ENCODE results near the gene C11orf54. TPM values are rescaled to one million over a fixed set of nuclear protein-coding genes. Genes with fewer than 3 reads are reported as not detected.

C11orf54 gene
- total RNA-seq, 2 donors from 2014 or later = 20.2 to 32.0 TPM

GRCh38 chr11:93734427-93735222 lies 6.8 kb upstream of the C11orf54 start:
- no peak overlapping the region for H3K27ac ChIP-seq
- no peaks in the 10 kb centered on the region for H3K27me3 ChIP-seq (replicated peaks; ENCODE audit: insufficient read depth)
- no peak overlapping the region for H3K4me3 ChIP-seq
- H3K9me3 ChIP-seq = no peaks in the 10 kb centered on the region
- ATAC-seq (ENCODE audit: insufficient number of reproducible peaks, low FRiP score, low read depth) (no peak), DNase-seq (ENCODE audit: low spot score) (no peak)
- H3K4me1 ChIP-seq (ENCODE audit: control insufficient read depth in 1 of 2, low read depth in 2 of 2) = peaks cover 17 to 22% of the 10 kb centered on the region in 2 donors
- peaks cover 52% of the 10 kb centered on the region for H3K36me3 ChIP-seq
- no peak for TF ChIP-seq CTCF (IDR thresholded peaks at IDR 0.05)

DNA sequence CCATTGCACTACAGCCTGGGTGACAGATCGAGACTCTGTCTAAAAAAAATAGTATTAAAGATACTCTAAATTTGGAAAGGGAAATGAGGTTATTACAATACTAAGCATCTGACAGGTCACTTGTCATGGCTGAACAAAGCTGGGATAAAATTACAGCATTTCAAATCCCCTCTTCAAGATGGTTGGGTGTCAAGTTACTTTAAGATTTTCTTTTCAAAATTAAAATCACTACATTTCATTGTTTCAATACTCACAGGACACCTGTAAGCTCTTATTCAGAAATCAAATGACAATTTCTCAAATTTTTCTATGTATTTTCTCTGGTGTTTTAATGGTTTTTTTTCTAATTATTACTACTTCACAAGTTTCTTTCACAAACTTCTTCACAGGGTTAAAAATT lies 5.8 kb upstream of the C11orf54 start:
- peaks cover 22 to 29% of the 10 kb centered on the region in 2 donors for H3K4me1 ChIP-seq (ENCODE audit: control insufficient read depth in 1 of 2, low read depth in 2 of 2)
- H3K9me3 ChIP-seq = no peaks in the 10 kb centered on the region
- no peaks in the 10 kb centered on the region for H3K27me3 ChIP-seq (replicated peaks; ENCODE audit: insufficient read depth)
- DNase-seq (ENCODE audit: low spot score) (no peak), ATAC-seq (ENCODE audit: insufficient number of reproducible peaks, low FRiP score, low read depth) (no peak)
- H3K27ac ChIP-seq = no peak overlapping the region
- no peak for TF ChIP-seq CTCF (IDR thresholded peaks at IDR 0.05)
- H3K4me3 ChIP-seq = no peak overlapping the region
- peaks cover 50% of the 10 kb centered on the region for H3K36me3 ChIP-seq

- no peaks in the 10 kb centered on the region for H3K27me3 ChIP-seq (replicated peaks; ENCODE audit: insufficient read depth)
- no peak overlapping the region for H3K27ac ChIP-seq
- ATAC-seq (ENCODE audit: insufficient number of reproducible peaks, low FRiP score, low read depth) (no peak), DNase-seq (ENCODE audit: low spot score) (no peak)
- no peak overlapping the region for H3K4me3 ChIP-seq
- TF ChIP-seq CTCF (IDR thresholded peaks at IDR 0.05) = no peak
- no peaks in the 10 kb centered on the region for H3K9me3 ChIP-seq
- H3K4me1 ChIP-seq (ENCODE audit: control insufficient read depth in 1 of 2, low read depth in 2 of 2) = peaks cover 22 to 29% of the 10 kb centered on the region in 2 donors
- H3K36me3 ChIP-seq = peaks cover 46% of the 10 kb centered on the region
Measured at GRCh38 chr11:93736129-93736528, 5.3 kb upstream of the C11orf54 start.

DNA sequence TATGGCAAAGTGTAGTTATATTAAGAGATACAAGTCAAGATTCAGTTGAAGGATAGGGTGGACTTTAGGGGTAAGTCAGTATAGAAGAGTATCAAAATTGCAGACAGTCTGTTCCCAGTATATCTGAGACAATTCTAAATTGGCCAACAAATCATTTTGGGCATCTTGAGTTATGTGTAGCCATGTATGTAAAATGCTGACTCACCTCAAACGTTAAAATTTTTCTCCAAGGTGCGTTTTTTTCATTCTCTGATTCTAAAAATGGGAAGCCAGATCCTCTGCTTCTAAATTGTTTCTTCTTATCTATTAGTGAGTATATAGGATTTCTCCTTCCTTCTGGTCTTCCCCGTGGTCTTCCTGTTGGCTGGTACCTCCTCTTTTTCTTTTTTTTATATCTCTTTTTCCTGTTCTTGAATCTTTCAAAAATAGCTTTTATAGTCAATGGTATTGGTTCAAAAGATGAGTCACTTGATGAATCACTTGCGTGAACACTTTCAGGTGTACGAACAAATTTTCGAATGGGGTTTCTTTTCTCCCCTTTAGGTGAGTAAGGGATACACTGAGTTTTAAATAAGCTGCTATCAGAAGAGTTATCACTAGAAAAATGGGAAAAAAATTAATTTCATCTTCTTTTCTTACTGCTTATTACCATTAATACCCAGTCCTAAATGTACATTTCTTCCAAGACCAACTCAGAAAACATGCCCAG lies 3.4 kb upstream of the C11orf54 start:
- Histone ChIP-seq H3K27ac (no peak overlapping the region), H3K4me3 (peak overlapping the region; percentile 82), H3K36me3 (peaks cover 31% of the 10 kb centered on the region), H3K4me1 (ENCODE audit: control insufficient read depth in 1 of 2, low read depth in 2 of 2) (peaks cover 24 to 39% of the 10 kb centered on the region in 2 donors), H3K9me3 (no peaks in the 10 kb centered on the region), H3K27me3 (replicated peaks; ENCODE audit: insufficient read depth) (no peaks in the 10 kb centered on the region)
- DNase-seq (ENCODE audit: low spot score) = no peak
- ATAC-seq (ENCODE audit: insufficient number of reproducible peaks, low FRiP score, low read depth) = no peak
- TF ChIP-seq CTCF (IDR thresholded peaks at IDR 0.05) = no peak

DNA sequence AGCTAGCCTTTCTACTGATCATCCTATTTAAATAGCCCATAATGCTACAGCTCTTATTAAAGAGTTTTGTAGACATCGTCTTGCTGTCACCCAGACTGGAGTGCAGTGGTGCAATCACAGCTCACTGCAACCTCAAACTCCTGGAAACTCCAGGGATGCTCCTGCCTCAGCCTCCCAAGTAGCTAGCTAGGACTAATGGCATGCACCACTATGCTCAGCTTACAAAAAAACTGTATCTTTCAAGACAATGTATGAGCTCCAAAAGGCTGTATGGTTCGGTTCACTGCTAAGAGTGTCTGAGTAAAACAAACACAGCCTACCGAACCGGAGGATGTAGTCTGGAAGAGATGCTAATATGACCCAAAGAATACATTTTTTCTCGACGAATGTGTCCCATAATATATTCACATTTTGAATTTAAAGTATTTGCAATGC lies 2.8 kb upstream of the C11orf54 start:
- peaks cover 24 to 42% of the 10 kb centered on the region in 2 donors for H3K4me1 ChIP-seq (ENCODE audit: control insufficient read depth in 1 of 2, low read depth in 2 of 2)
- ATAC-seq (ENCODE audit: insufficient number of reproducible peaks, low FRiP score, low read depth) (no peak), DNase-seq (ENCODE audit: low spot score) (no peak)
- H3K27me3 ChIP-seq (replicated peaks; ENCODE audit: insufficient read depth) = no peaks in the 10 kb centered on the region
- H3K27ac ChIP-seq = no peak overlapping the region
- no peaks in the 10 kb centered on the region for H3K9me3 ChIP-seq
- no peak for TF ChIP-seq CTCF (IDR thresholded peaks at IDR 0.05)
- peaks cover 25% of the 10 kb centered on the region for H3K36me3 ChIP-seq
- H3K4me3 ChIP-seq = peak overlapping the region; percentile 82
